AG10803 (cell line): ENCODE data around the gene SPECC1L.
A peak's percentile ranks its signal among the peaks of the same experiment; 100 is the strongest.

ENCODE experiments used
- DNase-seq: peaks from one replicate; pipeline ENCODE4 v3.0.0; 2010; ENCODE audit warnings: low read depth
- H3K4me3 ChIP-seq: 2 replicates; pipeline ENCODE4 v1.5.1; 2011; ENCODE audit warnings: mild to moderate bottlenecking, low read length, control low read depth
- CTCF ChIP-seq: conservative IDR thresholded peaks from 2 replicates; pipeline ENCODE4 v1.5.1; 2011; ENCODE audit warnings: mild to moderate bottlenecking, low read length, control low read depth, inconsistent platforms

The SPECC1L gene

DNA sequence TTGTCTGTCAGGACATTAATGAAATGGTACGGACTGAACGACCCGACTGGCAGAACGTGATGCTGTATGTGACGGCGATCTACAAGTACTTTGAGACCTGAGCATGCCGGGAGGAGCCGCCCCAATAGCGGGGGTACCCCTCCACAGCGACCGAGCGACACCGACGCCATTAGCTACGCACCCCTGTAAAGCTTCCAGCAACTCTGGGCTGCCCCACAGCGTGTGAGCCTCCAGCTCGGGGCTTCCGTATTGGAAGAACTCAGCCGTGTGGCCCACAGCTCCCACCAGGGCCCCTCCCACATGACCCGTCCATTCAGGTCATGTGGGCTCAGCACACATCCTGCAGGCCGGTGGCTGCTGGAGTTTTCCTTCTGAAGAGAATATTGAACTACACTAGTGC lies 143.9 kb downstream of the SPECC1L start:
- DNase-seq = no peak
- no peak overlapping the region for H3K4me3 ChIP-seq
- no peak for TF ChIP-seq CTCF

DNA sequence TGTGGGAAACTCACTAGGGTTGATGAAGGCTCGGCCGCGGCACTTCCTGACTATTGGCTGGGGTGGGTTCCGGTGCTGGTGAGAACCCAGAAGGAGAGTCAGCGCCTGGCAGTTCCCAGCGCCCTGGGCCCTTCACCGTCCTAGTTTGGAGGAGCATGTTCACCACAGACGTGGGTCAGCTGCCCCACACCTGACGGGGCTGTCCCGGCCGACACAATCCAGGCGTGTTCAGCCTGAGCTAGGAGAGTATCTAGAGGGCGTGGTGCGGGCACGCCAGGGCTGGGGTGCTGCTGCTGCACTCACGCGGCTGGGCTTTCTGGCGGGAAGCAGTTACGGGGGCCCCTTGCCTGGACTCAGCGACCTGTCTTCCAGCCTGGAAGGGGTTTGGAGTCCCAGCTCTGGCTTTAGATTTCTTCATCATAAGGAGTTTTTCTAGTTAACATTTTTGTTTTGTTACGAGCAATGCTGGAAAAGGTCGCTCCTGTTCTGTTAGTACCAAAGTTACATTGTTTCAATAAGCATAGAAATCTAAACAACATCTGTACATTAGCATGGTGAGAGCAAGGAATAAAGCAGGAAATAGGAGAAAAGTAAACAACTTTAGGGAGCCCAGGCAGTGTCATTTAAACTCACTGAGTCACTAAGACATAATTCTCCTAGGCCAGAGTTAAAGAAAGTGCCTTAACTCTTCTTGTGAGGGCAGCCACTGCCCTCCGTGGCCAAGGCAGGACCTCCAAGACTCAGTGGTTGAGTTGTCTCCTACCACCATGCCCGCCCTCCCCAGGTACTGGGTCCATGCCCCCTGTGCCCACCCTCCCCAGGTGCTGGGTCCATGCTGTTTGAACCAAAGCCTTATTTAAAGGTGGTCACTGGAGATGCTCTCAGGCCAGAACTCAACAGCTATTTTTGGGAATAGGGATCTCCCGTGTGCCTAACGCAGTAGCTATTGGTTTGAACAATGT lies 144.6 kb downstream of the SPECC1L start:
- no peak for TF ChIP-seq CTCF
- H3K4me3 ChIP-seq = no peak overlapping the region
- DNase-seq = no peak

DNA sequence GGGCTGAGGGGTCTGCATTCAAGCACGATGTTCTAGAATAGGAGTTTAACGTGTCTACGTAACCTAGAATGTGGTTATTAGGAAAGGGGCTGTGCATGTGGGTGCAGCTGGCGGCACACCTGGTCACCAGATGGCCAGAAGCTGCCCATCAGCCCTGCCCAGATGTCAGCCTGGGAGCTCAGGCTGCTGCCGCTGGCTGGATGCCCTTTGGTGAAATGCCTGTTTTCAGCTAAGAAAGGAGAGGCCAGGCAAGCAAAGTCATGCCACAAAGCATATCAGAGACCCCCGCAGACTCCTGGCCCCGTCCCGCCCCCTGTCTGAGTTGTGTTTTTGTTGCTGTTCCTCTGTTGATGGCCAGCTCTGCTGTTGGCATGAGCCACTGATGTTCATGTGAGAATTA lies 145.5 kb downstream of the SPECC1L start:
- peak; percentile 72 for DNase-seq
- no peak overlapping the region for H3K4me3 ChIP-seq
- TF ChIP-seq CTCF = no peak

GRCh38 chr22:24416611-24417010 lies 146.0 kb downstream of the SPECC1L start:
- DNase-seq = no peak
- H3K4me3 ChIP-seq = no peak overlapping the region

GRCh38 chr22:24417200-24417599 lies 146.6 kb downstream of the SPECC1L start:
- no peak for TF ChIP-seq CTCF
- H3K4me3 ChIP-seq = no peak overlapping the region
- DNase-seq = no peak

More at GRCh38 chr22:24416611-24417010, 146.0 kb downstream of the SPECC1L start:
- TF ChIP-seq CTCF = no peak

GRCh38 chr22:24417901-24418641 lies 147.4 kb downstream of the SPECC1L start:
- peak; percentile 34 for DNase-seq
- no peak for TF ChIP-seq CTCF
- H3K4me3 ChIP-seq = no peak overlapping the region
